HG03103 (cell line): ENCODE data around the gene GULP1.

ENCODE experiments used
- ATAC-seq: cut with Tn5 transposase; IDR thresholded peaks from one replicate; pipeline ENCODE4 v1.9.1; 2021; ENCODE audit warnings: low read depth; ENCODE audit not compliant: unreplicated experiment

GULP1 gene

DNA sequence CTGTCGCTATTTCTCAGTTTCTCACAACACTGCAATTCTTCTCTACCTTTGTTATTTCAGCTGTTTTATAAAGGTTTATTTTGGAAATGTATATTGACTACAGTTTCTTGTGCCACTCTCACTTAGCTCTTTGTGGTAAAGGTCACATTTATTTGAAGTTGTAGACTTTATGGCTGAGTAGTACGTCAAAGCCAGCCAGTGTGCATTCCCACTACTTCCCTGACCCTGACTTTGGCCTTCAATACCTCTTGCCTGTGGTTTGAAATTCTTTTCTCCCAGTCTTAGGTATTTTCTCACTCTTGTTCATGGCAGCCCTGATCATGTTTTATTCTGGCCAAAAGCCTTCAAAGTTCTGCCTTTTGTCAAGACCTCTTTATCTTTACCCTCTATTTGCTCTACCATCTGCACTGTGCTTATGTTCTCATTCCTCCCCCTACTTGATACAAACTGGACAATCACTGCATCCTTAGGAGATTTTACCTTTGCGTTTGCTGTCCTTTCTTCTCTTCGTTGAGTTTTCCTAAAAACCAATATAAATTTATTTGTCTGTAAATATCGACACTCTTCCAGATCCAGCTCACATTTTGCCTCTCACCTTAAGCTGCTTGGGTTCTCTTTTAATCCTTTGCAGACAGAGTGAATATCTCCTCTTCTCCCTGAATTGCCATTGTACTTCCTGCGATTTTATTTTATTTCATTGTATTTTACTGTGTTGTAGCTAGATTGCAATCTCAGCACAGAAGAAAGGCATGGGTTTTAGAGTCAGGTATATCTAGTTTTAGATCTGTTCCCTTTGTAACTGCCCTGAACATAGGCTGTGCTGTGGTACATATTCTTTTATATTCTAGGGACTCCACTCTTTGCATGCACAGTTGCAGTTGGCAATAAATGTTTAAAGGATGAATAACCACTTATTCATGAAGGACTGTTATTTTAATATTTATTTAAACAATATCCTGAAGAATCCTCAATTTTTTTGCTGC is 31.2 kb downstream of the GULP1 start:
- no peak for ATAC-seq

- no peak for ATAC-seq
Measured at GRCh38 chr2:188324067-188324466, 32.4 kb downstream of the GULP1 start.

- no peak for ATAC-seq
Measured at GRCh38 chr2:188326290-188326668, 34.6 kb downstream of the GULP1 start.

DNA sequence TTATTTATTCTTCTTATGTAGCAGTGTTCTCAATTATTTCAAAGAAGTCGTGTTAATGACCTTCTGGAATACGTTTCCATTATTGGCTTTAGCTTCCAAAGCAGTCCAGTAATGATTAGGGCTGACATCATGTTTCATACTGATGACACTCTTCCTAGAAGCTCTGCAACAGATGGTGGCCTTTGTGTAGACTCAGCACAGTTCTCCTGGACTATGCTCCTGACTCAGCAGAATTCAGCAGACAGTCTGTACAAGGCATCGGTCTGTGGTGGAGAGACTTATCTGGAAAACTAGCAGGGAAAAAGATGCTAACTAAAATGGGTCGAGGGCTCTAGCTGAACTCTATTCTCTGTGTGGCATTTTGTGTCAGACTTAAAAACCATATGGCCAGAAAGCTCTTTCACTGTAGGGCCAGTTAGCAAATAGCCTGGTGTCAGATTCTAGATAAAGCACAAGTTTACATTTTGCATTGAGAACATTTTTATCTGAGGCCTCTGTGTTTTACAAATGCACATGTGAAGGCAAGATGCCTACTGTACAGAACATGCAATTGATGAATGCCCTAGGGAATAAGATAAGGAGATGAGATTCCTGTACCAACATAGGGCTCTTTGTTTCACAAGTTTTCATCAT is 35.1 kb downstream of the GULP1 start:
- no peak for ATAC-seq

DNA sequence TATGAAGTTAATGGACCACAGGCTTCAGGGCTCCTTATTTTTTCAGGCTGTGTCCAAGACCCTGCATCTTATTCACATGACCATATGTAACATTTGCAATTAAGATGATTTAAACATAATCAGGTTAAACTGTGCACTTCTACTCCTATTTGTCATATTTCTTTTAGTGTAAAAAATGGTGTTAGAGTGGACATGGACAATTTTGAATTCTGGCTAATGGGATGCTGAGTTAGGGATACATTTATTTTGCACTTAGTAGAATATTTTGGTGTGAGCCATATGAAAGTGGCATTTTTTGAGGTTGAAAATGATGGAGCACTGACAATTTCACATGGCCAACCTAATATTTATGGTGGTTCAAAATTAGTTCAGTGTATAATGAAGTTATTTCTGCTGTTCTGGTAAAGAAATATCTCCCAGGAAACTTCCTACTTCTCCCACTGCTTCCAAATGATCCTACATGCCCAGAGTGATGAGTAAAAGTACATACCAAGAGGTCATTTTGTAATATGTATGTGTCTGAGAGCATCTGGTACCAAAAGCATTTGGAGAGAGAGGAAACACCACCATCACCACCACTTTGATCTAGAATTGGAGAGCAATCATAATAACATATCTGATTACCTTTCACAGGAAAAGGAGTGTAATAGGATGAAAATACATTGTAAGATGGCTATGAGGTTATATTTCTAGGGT is 36.0 kb downstream of the GULP1 start:
- ATAC-seq: no peak

- no peak for ATAC-seq
Measured at GRCh38 chr2:188328419-188328818, 36.7 kb downstream of the GULP1 start.

GRCh38 chr2:188330316-188331053 is 38.8 kb downstream of the GULP1 start:
- ATAC-seq: no peak

GRCh38 chr2:188332619-188333018 is 40.9 kb downstream of the GULP1 start:
- no peak for ATAC-seq

DNA sequence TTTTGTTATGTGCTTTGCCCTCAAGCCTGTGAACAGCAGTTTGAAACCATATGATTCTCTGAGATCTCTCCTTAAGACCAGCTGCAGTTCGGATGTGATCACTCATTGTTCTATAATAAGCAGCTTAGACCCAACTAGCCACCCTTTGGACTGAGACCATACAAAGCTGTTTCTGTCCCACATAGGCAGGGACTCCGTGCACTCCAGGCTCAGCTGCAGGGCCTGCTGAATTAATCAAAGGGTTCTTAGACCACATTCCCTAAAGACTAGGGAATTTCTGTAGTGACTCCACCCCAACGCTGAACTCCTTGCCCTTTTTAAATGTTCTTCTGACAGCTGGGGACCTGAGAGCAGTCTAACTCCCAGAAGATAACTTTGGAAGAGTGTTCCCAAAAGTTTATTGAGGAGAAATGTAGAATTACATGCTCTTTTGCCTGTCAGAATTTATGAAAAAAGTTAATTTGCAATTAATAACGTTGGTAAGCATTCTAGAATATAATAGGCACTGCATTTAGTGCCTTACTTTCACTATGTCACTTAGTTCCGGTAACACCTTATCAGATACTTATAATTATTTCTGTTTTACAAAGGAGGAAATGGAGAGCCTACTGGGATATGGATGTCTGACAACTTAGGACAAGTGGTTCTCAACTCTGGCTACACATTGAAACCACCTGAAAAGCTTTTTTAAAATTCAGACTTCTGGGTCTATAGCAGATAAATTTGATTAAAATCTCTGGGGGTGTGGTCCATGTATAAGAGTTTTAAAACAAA is 42.3 kb downstream of the GULP1 start:
- ATAC-seq: no peak

DNA sequence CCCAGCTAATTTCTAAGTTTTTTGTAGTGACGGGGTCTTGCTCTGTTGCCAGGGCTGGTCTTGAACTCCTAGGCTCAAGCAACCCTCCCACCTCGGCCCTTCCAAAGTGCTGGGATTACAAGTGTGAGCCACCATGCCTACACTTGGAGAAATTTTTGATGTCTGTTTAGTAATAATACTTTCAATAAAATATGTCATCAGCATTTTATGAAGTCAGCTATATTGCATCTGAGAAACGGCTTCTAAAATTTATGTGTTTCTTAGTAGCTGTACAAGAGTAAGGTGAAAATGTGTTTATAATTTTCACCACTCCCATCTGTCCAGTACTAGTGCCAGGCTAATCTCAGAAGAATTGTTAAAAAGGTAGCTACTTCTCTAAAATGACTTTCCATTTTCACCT is 46.8 kb downstream of the GULP1 start:
- no peak for ATAC-seq

GRCh38 chr2:188340257-188340656 is 48.6 kb downstream of the GULP1 start:
- ATAC-seq: no peak

- ATAC-seq: no peak
Measured at GRCh38 chr2:188345020-188345419, 53.3 kb downstream of the GULP1 start.

DNA sequence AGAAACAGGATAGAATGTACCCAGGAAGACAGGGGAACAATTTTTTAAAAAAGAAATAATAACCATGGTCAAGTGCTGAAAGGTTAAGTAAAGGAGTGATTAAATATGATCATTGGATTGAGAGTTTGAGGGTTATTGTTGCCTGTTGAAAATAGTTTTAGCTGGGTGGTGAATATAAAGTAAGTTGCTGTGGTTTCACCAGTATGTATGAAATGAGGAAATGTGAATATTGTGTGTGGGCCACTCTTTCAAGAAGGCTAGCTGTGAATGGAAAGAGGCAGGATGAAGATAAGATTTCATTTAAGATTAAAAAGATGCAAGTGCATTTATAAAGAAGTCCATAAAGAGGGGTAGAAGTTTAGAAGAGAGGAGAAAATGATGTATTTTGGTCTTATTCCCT is 53.8 kb downstream of the GULP1 start:
- ATAC-seq: no peak

DNA sequence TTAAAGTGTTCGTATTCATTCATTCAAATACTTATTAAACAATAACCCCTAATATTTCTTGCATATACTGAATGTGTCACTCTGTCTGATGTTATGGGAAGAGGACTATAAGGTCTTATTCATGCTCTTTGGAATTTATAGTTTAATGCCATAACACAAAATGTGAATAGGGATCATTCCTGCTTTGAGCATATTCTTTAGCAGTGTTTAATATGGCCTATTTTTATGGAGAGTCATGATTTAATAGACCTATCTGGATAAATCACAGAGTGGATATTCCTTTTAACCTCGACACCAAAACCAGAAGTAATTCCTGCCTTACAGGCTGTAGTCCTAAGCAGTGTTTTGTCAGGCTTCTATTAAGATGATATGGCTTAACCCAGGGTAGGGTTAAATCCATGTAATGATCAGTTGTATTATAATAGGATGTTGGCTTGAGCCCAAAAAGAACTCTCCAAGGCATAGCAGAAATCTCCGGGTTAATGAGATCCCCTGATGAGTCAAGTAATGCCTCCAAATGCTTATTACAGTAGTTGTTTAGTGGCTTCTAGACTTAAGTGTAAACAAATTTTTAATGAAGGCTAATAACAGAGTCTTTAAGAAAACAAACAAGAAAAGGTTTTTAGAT is 54.3 kb downstream of the GULP1 start:
- no peak for ATAC-seq

DNA sequence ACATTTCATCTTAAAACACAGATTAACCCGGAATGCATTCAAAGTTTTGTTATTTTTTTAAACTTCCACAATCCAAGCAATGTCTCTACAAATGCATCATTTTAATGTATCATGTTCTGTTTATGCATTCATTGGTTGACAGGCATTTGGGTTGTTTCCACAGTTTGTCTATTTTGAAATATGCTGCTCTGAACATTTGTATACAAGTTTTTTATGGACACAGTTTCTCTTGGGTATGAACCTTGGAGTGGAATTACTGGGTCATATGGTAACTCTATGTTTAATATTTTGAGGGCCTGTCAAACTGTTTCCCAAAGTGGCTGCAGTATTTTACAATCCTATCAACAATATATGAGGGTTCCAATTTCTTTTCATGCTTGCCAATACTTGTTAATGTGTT is 57.3 kb downstream of the GULP1 start:
- no peak for ATAC-seq

DNA sequence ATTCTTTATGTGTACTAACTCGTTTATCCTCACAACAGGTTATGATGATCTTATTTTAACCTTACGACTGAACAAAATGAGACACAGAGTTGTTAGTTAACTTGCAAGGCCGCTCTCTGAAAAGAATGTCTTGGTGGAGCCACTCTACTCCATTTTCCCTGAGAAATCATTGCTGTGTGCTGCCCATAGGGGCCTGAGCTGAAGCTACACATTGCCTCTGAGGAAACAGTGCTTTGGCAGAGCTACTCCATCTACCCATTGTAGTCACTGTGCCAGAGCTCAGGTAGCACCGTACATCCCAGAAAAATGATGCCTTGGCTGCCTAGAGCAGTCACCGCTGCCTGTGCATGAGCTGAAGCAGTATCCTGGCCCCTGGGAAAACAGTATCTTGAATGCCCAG is 61.6 kb downstream of the GULP1 start:
- no peak for ATAC-seq

- ATAC-seq: no peak
Measured at GRCh38 chr2:188360485-188361263, 69.0 kb downstream of the GULP1 start.

DNA sequence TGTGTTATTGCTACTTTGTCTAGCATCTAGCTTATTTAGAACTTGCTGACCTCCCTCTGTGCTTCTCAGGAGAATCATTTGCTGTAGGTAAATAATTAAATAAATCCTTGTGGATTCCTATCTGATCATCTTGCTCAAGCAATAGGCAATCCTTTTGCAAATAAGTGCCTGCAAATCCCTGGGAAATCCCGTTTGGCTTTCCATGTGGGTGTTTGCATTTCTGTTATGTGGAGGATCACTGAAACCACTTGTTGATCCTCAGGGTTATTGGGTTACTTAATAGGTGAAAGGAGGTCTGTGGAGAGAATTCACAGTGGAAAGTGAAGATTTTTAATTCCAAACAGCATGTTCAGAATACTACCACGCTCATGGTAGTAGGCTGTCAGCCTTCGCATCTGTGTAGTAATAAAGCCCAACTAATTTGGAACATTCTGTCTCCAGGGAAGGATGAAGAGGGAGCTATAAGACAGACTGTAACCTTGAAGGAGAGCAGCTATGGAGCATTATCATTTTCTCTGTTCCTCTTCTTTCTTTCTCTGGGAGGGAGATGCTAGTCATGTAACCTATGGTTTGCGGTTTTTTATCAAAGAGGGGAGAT is 72.5 kb downstream of the GULP1 start:
- ATAC-seq: no peak
